CD4-positive, alpha-beta T cell (primary cell): ENCODE results near the gene ANO10. TPM values are rescaled to one million over a fixed set of nuclear protein-coding genes. Genes with fewer than 3 reads are reported as not detected.

ENCODE experiments used
- ATAC-seq: fragments of 200-7000 bp; cut with Tn5 transposase; one replicate; pipeline ENCODE4 v1.10.0; 2022; ENCODE audit warnings: mild to moderate bottlenecking; ENCODE audit not compliant: poor library complexity
- CTCF ChIA-PET: fragments of 350-600 bp; sonication (Branson Sonifier 250); formaldehyde crosslinking; loops from one replicate; lab custom pipeline; 2021; ENCODE audit warnings: antibody characterized with exemption, inconsistent platforms; lab: Charles Lee
- POLR2A ChIA-PET: fragments of 350-600 bp; sonication (Branson Sonifier 250); formaldehyde crosslinking; loops from one replicate; lab custom pipeline; 2021; ENCODE audit warnings: antibody characterized with exemption, inconsistent platforms; lab: Charles Lee
- DNase-seq, 14 experiments: peaks; one replicate each; pipeline ENCODE4 v3.0.0-alpha.2; 2013 to 2020; ENCODE audit warnings: mixed read lengths in 2 of 14
- H3K27ac ChIP-seq, 2 donors: one replicate each; pipeline versions ENCODE4 v1.5.1 to v1.7.0; 2013; ENCODE audit warnings: low read length in 2 of 2, low read depth in 1 of 2, mild to moderate bottlenecking in 1 of 2
- H3K27me3 ChIP-seq, 2 experiments: 1 replicate in 1 of 2; 2 replicates in 1 of 2; pipeline versions ENCODE4 v1.6.1 to v1.7.0; 2013; ENCODE audit warnings: low read length in 2 of 2, control low read depth in 1 of 2, mild to moderate bottlenecking in 1 of 2, moderate library complexity in 1 of 2; ENCODE audit not compliant: insufficient read depth in 2 of 2, control insufficient read depth in 1 of 2
- H3K36me3 ChIP-seq: one replicate; pipeline ENCODE4 v1.6.1; 2013; ENCODE audit warnings: low read length, control low read depth; ENCODE audit not compliant: insufficient read depth
- H3K4me1 ChIP-seq: one replicate; pipeline ENCODE4 v1.6.1; 2013; ENCODE audit warnings: low read length, control low read depth; ENCODE audit not compliant: insufficient read depth
- H3K4me3 ChIP-seq: one replicate; pipeline ENCODE4 v1.5.1; 2013; ENCODE audit warnings: mild to moderate bottlenecking, low read length, moderate library complexity
- H3K9me3 ChIP-seq, 2 experiments: 1 replicate in 1 of 2; 2 replicates in 1 of 2; pipeline versions ENCODE4 v1.6.1 to v1.7.0; 2013; ENCODE audit warnings: low read length in 2 of 2, mild to moderate bottlenecking in 2 of 2, control low read depth in 1 of 2, moderate library complexity in 1 of 2; ENCODE audit not compliant: control insufficient read depth in 1 of 2, insufficient read depth in 1 of 2
- H3K27ac Mint-ChIP-seq: one replicate; pipeline ENCODE4 v1.8.0; 2020; ENCODE audit warnings: mixed read lengths
- H3K27me3 Mint-ChIP-seq: one replicate; pipeline ENCODE4 v1.8.0; 2021; ENCODE audit warnings: mixed read lengths
- H3K36me3 Mint-ChIP-seq: one replicate; pipeline ENCODE4 v1.8.0; 2021; ENCODE audit warnings: low read depth, mixed read lengths
- H3K4me1 Mint-ChIP-seq: one replicate; pipeline ENCODE4 v1.8.0; 2021; ENCODE audit warnings: low read depth, mixed read lengths
- H3K4me3 Mint-ChIP-seq: one replicate; pipeline ENCODE4 v1.8.0; 2020; ENCODE audit warnings: mild to moderate bottlenecking, mixed read lengths
- H3K9me3 Mint-ChIP-seq: one replicate; pipeline ENCODE4 v1.8.0; 2020; ENCODE audit warnings: mixed read lengths
- CTCF ChIP-seq: fragments of 200-600 bp; IDR thresholded peaks from one replicate; pipeline ENCODE4 v1.8.0; 2022; ENCODE audit warnings: antibody characterized with exemption, mild to moderate bottlenecking
- intact Hi-C, 2 experiments: fragments of 100-400 bp; cut with DNase I in 1 of 2; cut with micrococcal nuclease in 1 of 2; formaldehyde crosslinking; loops; one replicate each; pipeline versions ENCODE4 v1.15.1 to v1.9.0; 2023 to 2025; cut with DNase I, micrococcal nuclease
- total RNA-seq, 174 experiments: library from RNA in 2 of 174; stranded (reverse) in 2 of 174; gene quantifications; one replicate each; pipeline ENCODE4 v1.2.3 and lab custom pipeline; 2021 to 2026

ANO10 gene
- total RNA-seq, 2 experiments from 2014 or later, result 6.9 to 8.0 TPM

- H3K4me1 ChIP-seq, result no peaks in the 10 kb centered on the region
- DNase-seq (no peak), ATAC-seq (no peak)
- H3K9me3 ChIP-seq, result no peaks in the 10 kb centered on the region
- Mint-ChIP-seq H3K36me3 (no peaks in the 10 kb centered on the region), H3K4me1 (no peaks in the 10 kb centered on the region), H3K4me3 (no peak overlapping the region), H3K27ac (no peak overlapping the region), H3K9me3 (no peaks in the 10 kb centered on the region), H3K27me3 (no peaks in the 10 kb centered on the region)
- CTCF ChIA-PET, result no interaction called here
- no peak overlapping the region for H3K27ac ChIP-seq
- H3K4me3 ChIP-seq, result no peak overlapping the region
- intact Hi-C loops, result no loop called here
- no peak for TF ChIP-seq CTCF
- H3K27me3 ChIP-seq, result no peaks in the 10 kb centered on the region
- POLR2A ChIA-PET, result no interaction called here
- no peaks in the 10 kb centered on the region for H3K36me3 ChIP-seq
These were observed 6.7 kb downstream of the ANO10 start for GRCh38 chr3:43615133-43615532.

GRCh38 chr3:43613976-43614375, 7.8 kb downstream of the ANO10 start:
- no peaks in the 10 kb centered on the region for H3K36me3 Mint-ChIP-seq
- Histone ChIP-seq H3K4me1 (no peaks in the 10 kb centered on the region), H3K36me3 (no peaks in the 10 kb centered on the region), H3K9me3 (no peaks in the 10 kb centered on the region), H3K4me3 (no peak overlapping the region), H3K27ac (no peak overlapping the region), H3K27me3 (no peaks in the 10 kb centered on the region)
- H3K9me3 Mint-ChIP-seq, result no peaks in the 10 kb centered on the region
- intact Hi-C loops, result no loop called here
- TF ChIP-seq CTCF, result no peak
- POLR2A ChIA-PET, result no interaction called here
- no peak for ATAC-seq
- H3K27ac Mint-ChIP-seq, result no peak overlapping the region
- no peaks in the 10 kb centered on the region for H3K27me3 Mint-ChIP-seq
- CTCF ChIA-PET, result no interaction called here
- H3K4me1 Mint-ChIP-seq, result no peaks in the 10 kb centered on the region
- no peak for DNase-seq
- no peak overlapping the region for H3K4me3 Mint-ChIP-seq

GRCh38 chr3:43612419-43612818, 9.4 kb downstream of the ANO10 start:
- Mint-ChIP-seq H3K9me3 (no peaks in the 10 kb centered on the region), H3K4me1 (no peaks in the 10 kb centered on the region), H3K27me3 (no peaks in the 10 kb centered on the region), H3K27ac (no peak overlapping the region), H3K36me3 (no peaks in the 10 kb centered on the region), H3K4me3 (no peak overlapping the region)
- POLR2A ChIA-PET, result no interaction called here
- intact Hi-C loops, result no loop called here
- no peak overlapping the region for H3K4me3 ChIP-seq
- TF ChIP-seq CTCF, result no peak
- H3K27me3 ChIP-seq, result no peaks in the 10 kb centered on the region
- H3K27ac ChIP-seq, result no peak overlapping the region
- DNase-seq, result no peak
- no peaks in the 10 kb centered on the region for H3K9me3 ChIP-seq
- ATAC-seq, result no peak
- CTCF ChIA-PET, result no interaction called here
- no peaks in the 10 kb centered on the region for H3K36me3 ChIP-seq
- H3K4me1 ChIP-seq, result no peaks in the 10 kb centered on the region
